ENCODE data around the gene MBD3L3. TPM values are rescaled to one million over a fixed set of nuclear protein-coding genes. Genes with fewer than 3 reads are reported as not detected.
"Not testable (repeated sequence)": the region's sequence is repeated elsewhere in the genome, so short reads cannot be mapped to it uniquely, and the experiment has no call there.

Gene MBD3L3
- total RNA-seq, 1 donor from 2014 or later, result not detected

GRCh38 chr19:7068599-7068998, 10.1 kb upstream of the MBD3L3 start:
- Mint-ChIP-seq H3K4me1 (ENCODE audit: unreplicated experiment) (peaks cover 24% of the 10 kb centered on the region), H3K4me3 (ENCODE audit: unreplicated experiment) (peak overlapping the region; percentile 95), H3K9me3 (ENCODE audit: unreplicated experiment) (no peaks in the 10 kb centered on the region), H3K36me3 (ENCODE audit: unreplicated experiment) (peaks cover 21% of the 10 kb centered on the region), H3K27ac (ENCODE audit: unreplicated experiment) (peak overlapping the region; percentile 95), H3K27me3 (ENCODE audit: unreplicated experiment) (no peaks in the 10 kb centered on the region)
- no peak for DNase-seq (ENCODE audit: extremely low spot score, unreplicated experiment)
- TF ChIP-seq CTCF (IDR thresholded peaks at IDR 0.05), result no peak

GRCh38 chr19:7067716-7068115, 9.2 kb upstream of the MBD3L3 start:
- Mint-ChIP-seq H3K36me3 (ENCODE audit: unreplicated experiment) (peaks cover 17% of the 10 kb centered on the region), H3K9me3 (ENCODE audit: unreplicated experiment) (no peaks in the 10 kb centered on the region)
- DNase-seq (ENCODE audit: extremely low spot score, unreplicated experiment), result no peak

GRCh38 chr19:7067122-7067521, 8.6 kb upstream of the MBD3L3 start:
- not testable (repeated sequence) for H3K4me3 Mint-ChIP-seq (ENCODE audit: unreplicated experiment); H3K27ac Mint-ChIP-seq (ENCODE audit: unreplicated experiment)
- TF ChIP-seq CTCF (IDR thresholded peaks at IDR 0.05), result peak; percentile 29

More at GRCh38 chr19:7067716-7068115, 9.2 kb upstream of the MBD3L3 start:
- no peak for TF ChIP-seq CTCF (IDR thresholded peaks at IDR 0.05)
- peaks cover 24% of the 10 kb centered on the region for H3K4me1 Mint-ChIP-seq (ENCODE audit: unreplicated experiment)
- no peak overlapping the region for H3K4me3 Mint-ChIP-seq (ENCODE audit: unreplicated experiment)
- H3K27ac Mint-ChIP-seq (ENCODE audit: unreplicated experiment), result no peak overlapping the region
- H3K27me3 Mint-ChIP-seq (ENCODE audit: unreplicated experiment), result no peaks in the 10 kb centered on the region

GRCh38 chr19:7063764-7064418, 5.4 kb upstream of the MBD3L3 start:
- no peaks in the 10 kb centered on the region for H3K27me3 Mint-ChIP-seq (ENCODE audit: unreplicated experiment)
- H3K27ac Mint-ChIP-seq (ENCODE audit: unreplicated experiment), result no peak overlapping the region
- no peak for DNase-seq (ENCODE audit: extremely low spot score, unreplicated experiment)
- no peak overlapping the region for H3K4me3 Mint-ChIP-seq (ENCODE audit: unreplicated experiment)
- no peaks in the 10 kb centered on the region for H3K36me3 Mint-ChIP-seq (ENCODE audit: unreplicated experiment)
- H3K9me3 Mint-ChIP-seq (ENCODE audit: unreplicated experiment), result no peaks in the 10 kb centered on the region
- peaks cover 12% of the 10 kb centered on the region for H3K4me1 Mint-ChIP-seq (ENCODE audit: unreplicated experiment)
- no peak for TF ChIP-seq CTCF (IDR thresholded peaks at IDR 0.05)

More at GRCh38 chr19:7067122-7067521, 8.6 kb upstream of the MBD3L3 start:
- peaks cover 11% of the 10 kb centered on the region for H3K36me3 Mint-ChIP-seq (ENCODE audit: unreplicated experiment)
- not testable (repeated sequence) for DNase-seq (ENCODE audit: extremely low spot score, unreplicated experiment); H3K9me3 Mint-ChIP-seq (ENCODE audit: unreplicated experiment); H3K27me3 Mint-ChIP-seq (ENCODE audit: unreplicated experiment)
- peaks cover 21% of the 10 kb centered on the region for H3K4me1 Mint-ChIP-seq (ENCODE audit: unreplicated experiment)

GRCh38 chr19:7063339-7063738, 4.9 kb upstream of the MBD3L3 start:
- DNase-seq (ENCODE audit: extremely low spot score, unreplicated experiment), result no peak
- Mint-ChIP-seq H3K4me3 (ENCODE audit: unreplicated experiment) (no peak overlapping the region), H3K9me3 (ENCODE audit: unreplicated experiment) (no peaks in the 10 kb centered on the region), H3K4me1 (ENCODE audit: unreplicated experiment) (peaks cover 9% of the 10 kb centered on the region), H3K27me3 (ENCODE audit: unreplicated experiment) (no peaks in the 10 kb centered on the region), H3K27ac (ENCODE audit: unreplicated experiment) (no peak overlapping the region), H3K36me3 (ENCODE audit: unreplicated experiment) (no peaks in the 10 kb centered on the region)
- no peak for TF ChIP-seq CTCF (IDR thresholded peaks at IDR 0.05)

GRCh38 chr19:7059977-7060376, 1.5 kb upstream of the MBD3L3 start:
- DNase-seq (ENCODE audit: extremely low spot score, unreplicated experiment); H3K4me1 Mint-ChIP-seq (ENCODE audit: unreplicated experiment); H3K27me3 Mint-ChIP-seq (ENCODE audit: unreplicated experiment); H3K36me3 Mint-ChIP-seq (ENCODE audit: unreplicated experiment); H3K27ac Mint-ChIP-seq (ENCODE audit: unreplicated experiment); H3K4me3 Mint-ChIP-seq (ENCODE audit: unreplicated experiment); H3K9me3 Mint-ChIP-seq (ENCODE audit: unreplicated experiment): not testable (repeated sequence)

GRCh38 chr19:7056371-7056770, 2.1 kb downstream of the MBD3L3 start:
- not testable (repeated sequence) for H3K9me3 Mint-ChIP-seq (ENCODE audit: unreplicated experiment); H3K4me3 Mint-ChIP-seq (ENCODE audit: unreplicated experiment); DNase-seq (ENCODE audit: extremely low spot score, unreplicated experiment); H3K4me1 Mint-ChIP-seq (ENCODE audit: unreplicated experiment); H3K27me3 Mint-ChIP-seq (ENCODE audit: unreplicated experiment); H3K36me3 Mint-ChIP-seq (ENCODE audit: unreplicated experiment); H3K27ac Mint-ChIP-seq (ENCODE audit: unreplicated experiment)

GRCh38 chr19:7055679-7056078, 2.8 kb downstream of the MBD3L3 start:
- H3K27me3 Mint-ChIP-seq (ENCODE audit: unreplicated experiment); H3K4me1 Mint-ChIP-seq (ENCODE audit: unreplicated experiment); DNase-seq (ENCODE audit: extremely low spot score, unreplicated experiment); H3K9me3 Mint-ChIP-seq (ENCODE audit: unreplicated experiment); H3K36me3 Mint-ChIP-seq (ENCODE audit: unreplicated experiment); H3K4me3 Mint-ChIP-seq (ENCODE audit: unreplicated experiment); H3K27ac Mint-ChIP-seq (ENCODE audit: unreplicated experiment): not testable (repeated sequence)

All from osteocyte (in vitro differentiated cells).